Measurements from ENCODE around the gene SLC16A13. TPM values are rescaled to one million over a fixed set of nuclear protein-coding genes. Genes with fewer than 3 reads are reported as not detected.

SLC16A13 gene
- total RNA-seq, 1 donor from 2014 or later: 1.4 TPM

DNA sequence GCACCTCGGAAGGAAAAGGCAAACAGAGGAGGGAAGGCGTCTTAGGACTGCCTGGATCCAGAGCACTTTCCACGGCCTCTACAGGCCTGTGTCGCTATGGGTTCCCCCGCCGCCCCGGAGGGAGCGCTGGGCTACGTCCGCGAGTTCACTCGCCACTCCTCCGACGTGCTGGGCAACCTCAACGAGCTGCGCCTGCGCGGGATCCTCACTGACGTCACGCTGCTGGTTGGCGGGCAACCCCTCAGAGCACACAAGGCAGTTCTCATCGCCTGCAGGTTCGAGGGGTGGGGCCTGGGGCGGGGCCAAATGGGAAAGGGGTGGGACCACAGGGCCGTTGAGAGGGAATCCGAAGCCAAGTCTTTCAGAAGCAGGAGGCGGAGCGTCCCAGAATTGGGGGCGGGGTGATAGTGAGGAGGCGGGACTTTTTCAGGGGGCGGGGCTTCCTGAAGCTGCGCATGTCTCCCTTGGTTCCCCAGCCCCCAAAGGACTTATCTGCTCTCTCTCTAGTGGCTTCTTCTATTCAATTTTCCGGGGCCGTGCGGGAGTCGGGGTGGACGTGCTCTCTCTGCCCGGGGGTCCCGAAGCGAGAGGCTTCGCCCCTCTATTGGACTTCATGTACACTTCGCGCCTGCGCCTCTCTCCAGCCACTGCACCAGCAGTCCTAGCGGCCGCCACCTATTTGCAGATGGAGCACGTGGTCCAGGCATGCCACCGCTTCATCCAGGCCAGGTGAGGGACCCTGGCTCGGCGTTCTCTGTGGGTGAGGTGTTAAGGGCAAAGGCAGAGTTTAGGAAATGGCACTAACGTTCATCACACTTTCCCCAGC lies 12.0 kb upstream of the SLC16A13 start:
- H3K4me1 ChIP-seq: peaks cover 91% of the 10 kb centered on the region
- intact Hi-C loops (cut with micrococcal nuclease): no loop called here
- TF ChIP-seq, protein P1, sequence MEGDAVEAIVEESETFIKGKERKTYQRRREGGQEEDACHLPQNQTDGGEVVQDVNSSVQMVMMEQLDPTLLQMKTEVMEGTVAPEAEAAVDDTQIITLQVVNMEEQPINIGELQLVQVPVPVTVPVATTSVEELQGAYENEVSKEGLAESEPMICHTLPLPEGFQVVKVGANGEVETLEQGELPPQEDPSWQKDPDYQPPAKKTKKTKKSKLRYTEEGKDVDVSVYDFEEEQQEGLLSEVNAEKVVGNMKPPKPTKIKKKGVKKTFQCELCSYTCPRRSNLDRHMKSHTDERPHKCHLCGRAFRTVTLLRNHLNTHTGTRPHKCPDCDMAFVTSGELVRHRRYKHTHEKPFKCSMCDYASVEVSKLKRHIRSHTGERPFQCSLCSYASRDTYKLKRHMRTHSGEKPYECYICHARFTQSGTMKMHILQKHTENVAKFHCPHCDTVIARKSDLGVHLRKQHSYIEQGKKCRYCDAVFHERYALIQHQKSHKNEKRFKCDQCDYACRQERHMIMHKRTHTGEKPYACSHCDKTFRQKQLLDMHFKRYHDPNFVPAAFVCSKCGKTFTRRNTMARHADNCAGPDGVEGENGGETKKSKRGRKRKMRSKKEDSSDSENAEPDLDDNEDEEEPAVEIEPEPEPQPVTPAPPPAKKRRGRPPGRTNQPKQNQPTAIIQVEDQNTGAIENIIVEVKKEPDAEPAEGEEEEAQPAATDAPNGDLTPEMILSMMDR (IDR thresholded peaks at IDR 0.05; ENCODE audit: borderline replicate concordance): no peak
- peak; percentile 91 for DNase-seq
- H3K36me3 ChIP-seq: peaks cover 4% of the 10 kb centered on the region
- H3K4me3 ChIP-seq: peak overlapping the region; percentile 68
- H3K27ac ChIP-seq (replicated peaks): peak overlapping the region; percentile 99
- H3K9me3 ChIP-seq (replicated peaks): no peaks in the 10 kb centered on the region
- peaks cover 20% of the 10 kb centered on the region for H3K27me3 ChIP-seq (ENCODE audit: low read depth)

DNA sequence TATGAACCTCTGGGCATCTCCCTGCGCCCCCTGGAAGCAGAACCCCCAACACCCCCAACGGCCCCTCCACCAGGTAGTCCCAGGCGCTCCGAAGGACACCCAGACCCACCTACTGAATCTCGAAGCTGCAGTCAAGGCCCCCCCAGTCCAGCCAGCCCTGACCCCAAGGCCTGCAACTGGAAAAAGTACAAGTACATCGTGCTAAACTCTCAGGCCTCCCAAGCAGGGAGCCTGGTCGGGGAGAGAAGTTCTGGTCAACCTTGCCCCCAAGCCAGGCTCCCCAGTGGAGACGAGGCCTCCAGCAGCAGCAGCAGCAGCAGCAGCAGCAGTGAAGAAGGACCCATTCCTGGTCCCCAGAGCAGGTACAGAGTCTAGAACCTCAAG lies 11.4 kb upstream of the SLC16A13 start:
- Histone ChIP-seq H3K9me3 (replicated peaks) (no peaks in the 10 kb centered on the region), H3K27ac (replicated peaks) (peak overlapping the region; percentile 82), H3K4me3 (peak overlapping the region; percentile 68), H3K27me3 (ENCODE audit: low read depth) (peaks cover 20% of the 10 kb centered on the region), H3K4me1 (peaks cover 91% of the 10 kb centered on the region), H3K36me3 (peaks cover 4% of the 10 kb centered on the region)
- DNase-seq: no peak
- intact Hi-C loops (cut with micrococcal nuclease): no loop called here
- TF ChIP-seq, protein P1 (IDR thresholded peaks at IDR 0.05; ENCODE audit: borderline replicate concordance): no peak

DNA sequence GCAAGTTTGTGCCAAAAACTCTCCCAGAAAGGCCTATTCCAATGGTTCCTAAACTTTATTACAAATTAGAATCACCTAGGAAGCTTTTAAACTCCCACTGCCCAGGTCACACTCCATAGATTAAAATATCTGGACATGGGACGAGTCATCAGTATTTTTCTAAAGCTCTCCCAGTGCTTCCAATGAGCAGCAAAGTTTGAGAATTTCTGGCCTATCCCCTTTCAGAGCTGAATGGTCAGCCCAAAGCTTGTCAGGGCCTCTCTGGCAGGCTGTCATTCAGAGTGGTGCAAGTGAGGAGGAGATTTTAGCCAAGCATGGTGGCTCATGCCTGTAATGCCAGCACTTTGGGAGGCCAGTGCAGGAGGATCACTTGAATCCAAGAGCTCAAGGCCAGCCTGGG lies 10.6 kb upstream of the SLC16A13 start:
- Histone ChIP-seq H3K4me3 (peak overlapping the region; percentile 68), H3K9me3 (replicated peaks) (no peaks in the 10 kb centered on the region), H3K27me3 (ENCODE audit: low read depth) (peaks cover 20% of the 10 kb centered on the region), H3K4me1 (peaks cover 90% of the 10 kb centered on the region), H3K36me3 (peaks cover 4% of the 10 kb centered on the region), H3K27ac (replicated peaks) (peak overlapping the region; percentile 82)
- DNase-seq: no peak
- TF ChIP-seq, protein P1 (IDR thresholded peaks at IDR 0.05; ENCODE audit: borderline replicate concordance): no peak
- intact Hi-C loops (cut with micrococcal nuclease): no loop called here

DNA sequence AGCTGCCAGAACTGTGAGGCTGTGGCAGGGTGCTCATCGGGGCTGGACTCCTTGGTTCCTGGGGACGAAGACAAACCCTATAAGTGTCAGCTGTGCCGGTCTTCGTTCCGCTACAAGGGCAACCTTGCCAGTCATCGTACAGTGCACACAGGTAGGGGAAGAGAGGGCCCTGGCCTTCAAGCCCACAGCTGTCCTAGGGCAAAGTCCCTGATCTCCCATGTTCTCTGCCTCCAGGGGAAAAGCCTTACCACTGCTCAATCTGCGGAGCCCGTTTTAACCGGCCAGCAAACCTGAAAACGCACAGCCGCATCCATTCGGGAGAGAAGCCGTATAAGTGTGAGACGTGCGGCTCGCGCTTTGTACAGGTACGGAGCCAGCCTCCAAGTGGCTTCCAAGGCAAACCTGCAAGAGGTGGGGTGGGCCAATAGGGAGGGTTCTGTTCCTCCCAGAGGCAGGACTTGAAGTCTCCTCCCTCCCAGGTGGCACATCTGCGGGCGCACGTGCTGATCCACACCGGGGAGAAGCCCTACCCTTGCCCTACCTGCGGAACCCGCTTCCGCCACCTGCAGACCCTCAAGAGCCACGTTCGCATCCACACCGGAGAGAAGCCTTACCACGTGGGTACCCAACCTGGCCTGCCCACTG lies 9.2 kb upstream of the SLC16A13 start:
- peaks cover 20% of the 10 kb centered on the region for H3K27me3 ChIP-seq (ENCODE audit: low read depth)
- H3K27ac ChIP-seq (replicated peaks): peak overlapping the region; percentile 82
- H3K36me3 ChIP-seq: peaks cover 4% of the 10 kb centered on the region
- intact Hi-C loops (cut with micrococcal nuclease): no loop called here
- TF ChIP-seq, protein P1 (IDR thresholded peaks at IDR 0.05; ENCODE audit: borderline replicate concordance): no peak
- DNase-seq: no peak
- H3K4me1 ChIP-seq: peaks cover 79% of the 10 kb centered on the region
- peak overlapping the region; percentile 68 for H3K4me3 ChIP-seq
- H3K9me3 ChIP-seq (replicated peaks): no peaks in the 10 kb centered on the region

DNA sequence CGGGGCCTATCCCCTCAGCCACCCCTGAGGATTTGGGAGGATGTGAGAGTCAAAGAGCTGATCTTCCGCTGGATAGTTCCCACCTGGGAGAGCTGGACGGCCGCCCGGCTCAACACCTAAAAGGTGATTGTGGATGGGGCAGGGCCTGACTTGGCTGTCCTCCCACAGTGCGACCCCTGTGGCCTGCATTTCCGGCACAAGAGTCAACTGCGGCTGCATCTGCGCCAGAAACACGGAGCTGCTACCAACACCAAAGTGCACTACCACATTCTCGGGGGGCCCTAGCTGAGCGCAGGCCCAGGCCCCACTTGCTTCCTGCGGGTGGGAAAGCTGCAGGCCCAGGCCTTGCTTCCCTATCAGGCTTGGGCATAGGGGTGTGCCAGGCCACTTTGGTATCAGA lies 8.5 kb upstream of the SLC16A13 start:
- Histone ChIP-seq H3K27ac (replicated peaks) (peak overlapping the region; percentile 82), H3K4me3 (peak overlapping the region; percentile 68), H3K36me3 (peaks cover 4% of the 10 kb centered on the region), H3K4me1 (peaks cover 72% of the 10 kb centered on the region), H3K9me3 (replicated peaks) (no peaks in the 10 kb centered on the region), H3K27me3 (ENCODE audit: low read depth) (peaks cover 17% of the 10 kb centered on the region)
- TF ChIP-seq, protein P1 (IDR thresholded peaks at IDR 0.05; ENCODE audit: borderline replicate concordance): no peak
- no peak for DNase-seq
- intact Hi-C loops (cut with micrococcal nuclease): no loop called here

Measured in left ventricle myocardium inferior (tissue), 1 donor.